AG04450 (cell line): ENCODE results near the gene MDC1. TPM values are rescaled to one million over a fixed set of nuclear protein-coding genes. Genes with fewer than 3 reads are reported as not detected.

ENCODE experiments used
- CTCF ChIA-PET: fragments of 300-600, 350-600 bp; formaldehyde crosslinking; extraction: SDS; loops from one replicate; lab custom pipeline; 2022; ENCODE audit warnings: antibody characterized with exemption, inconsistent platforms; lab: Charles Lee
- POLR2A ChIA-PET: fragments of 350-600 bp; formaldehyde crosslinking; extraction: SDS; loops from one replicate; lab custom pipeline; 2021; ENCODE audit warnings: antibody characterized with exemption, inconsistent platforms; lab: Yijun Ruan, JAX
- DNase-seq: peaks from one replicate; pipeline ENCODE4 v3.0.0-alpha.2; 2011; ENCODE audit warnings: low read depth, low spot score
- H3K27ac ChIP-seq: one replicate; pipeline ENCODE4 v1.5.1; 2012; ENCODE audit warnings: low read depth, low read length, control low read depth
- H3K27me3 ChIP-seq: one replicate; pipeline ENCODE4 v1.6.0; 2012; ENCODE audit warnings: low read length; ENCODE audit not compliant: control insufficient read depth, insufficient read depth
- H3K4me3 ChIP-seq: 2 replicates; pipeline ENCODE4 v1.5.1; 2011; ENCODE audit warnings: mild to moderate bottlenecking, low read depth, low read length, control low read depth
- H3K9me3 ChIP-seq: 2 replicates; pipeline ENCODE4 v1.5.1; 2012; ENCODE audit warnings: low read length; ENCODE audit not compliant: control insufficient read depth, insufficient read depth
- CTCF ChIP-seq: IDR thresholded peaks from 2 replicates; pipeline ENCODE4 v1.5.1; 2011; ENCODE audit warnings: low read depth, low read length, control low read depth, inconsistent platforms
- polyA plus RNA-seq: library from polyadenylated mRNA; depleted of rRNA; stranded (reverse); fragments of >200 nt; gene quantifications from 2 replicates; pipeline ENCODE4 v1.2.3, GENCODE V29; 2011

The MDC1 gene
- polyA plus RNA-seq, 1 experiment, result 4.1 TPM

DNA sequence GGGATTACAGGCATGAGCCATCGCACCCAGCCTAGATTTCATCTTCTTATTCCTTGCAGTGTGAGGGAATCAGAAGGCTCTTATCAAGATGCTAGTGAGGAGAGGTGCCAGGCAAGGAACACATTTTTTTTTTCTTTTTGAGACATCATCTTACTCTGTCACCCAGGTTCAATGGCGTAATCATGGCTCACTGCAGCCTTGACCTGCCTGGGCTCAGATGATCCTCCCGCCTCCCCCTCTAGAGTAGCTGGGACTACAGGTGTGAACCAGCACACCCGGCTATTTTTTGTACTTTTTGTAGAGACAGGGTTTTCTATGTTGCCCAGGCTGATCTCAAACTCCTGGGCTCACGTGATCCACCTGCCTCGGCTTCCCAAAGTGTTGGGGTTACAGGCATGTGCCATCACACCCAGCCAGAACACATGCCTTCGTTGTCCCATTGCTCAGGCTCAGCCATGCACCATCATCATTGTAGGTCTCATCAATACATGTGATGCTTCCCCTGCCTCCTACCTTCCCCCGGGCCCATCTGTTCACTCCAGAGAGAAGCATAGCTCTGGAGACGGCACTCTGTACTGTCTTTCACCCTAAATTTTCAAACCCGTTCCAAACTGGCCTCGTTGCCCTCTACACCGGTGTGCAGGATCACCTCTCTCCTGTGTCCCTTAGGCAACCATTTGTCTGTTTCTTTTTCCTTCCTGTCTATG is 15.3 kb upstream of the MDC1 start:
- CTCF ChIA-PET, result interaction anchor here (1.2 to 3.1 kb wide), 5 partner anchors 10 to 355 kb away, joined by 3 to 21 read pairs (median 5); no protein-coding TSS in a partner anchor
- POLR2A ChIA-PET, result interaction anchor here (0.7 to 1.2 kb wide), 2 partner anchors 11 to 102 kb away, joined by 3 read pairs; no protein-coding TSS in a partner anchor
- H3K4me3 ChIP-seq, result no peak overlapping the region

DNA sequence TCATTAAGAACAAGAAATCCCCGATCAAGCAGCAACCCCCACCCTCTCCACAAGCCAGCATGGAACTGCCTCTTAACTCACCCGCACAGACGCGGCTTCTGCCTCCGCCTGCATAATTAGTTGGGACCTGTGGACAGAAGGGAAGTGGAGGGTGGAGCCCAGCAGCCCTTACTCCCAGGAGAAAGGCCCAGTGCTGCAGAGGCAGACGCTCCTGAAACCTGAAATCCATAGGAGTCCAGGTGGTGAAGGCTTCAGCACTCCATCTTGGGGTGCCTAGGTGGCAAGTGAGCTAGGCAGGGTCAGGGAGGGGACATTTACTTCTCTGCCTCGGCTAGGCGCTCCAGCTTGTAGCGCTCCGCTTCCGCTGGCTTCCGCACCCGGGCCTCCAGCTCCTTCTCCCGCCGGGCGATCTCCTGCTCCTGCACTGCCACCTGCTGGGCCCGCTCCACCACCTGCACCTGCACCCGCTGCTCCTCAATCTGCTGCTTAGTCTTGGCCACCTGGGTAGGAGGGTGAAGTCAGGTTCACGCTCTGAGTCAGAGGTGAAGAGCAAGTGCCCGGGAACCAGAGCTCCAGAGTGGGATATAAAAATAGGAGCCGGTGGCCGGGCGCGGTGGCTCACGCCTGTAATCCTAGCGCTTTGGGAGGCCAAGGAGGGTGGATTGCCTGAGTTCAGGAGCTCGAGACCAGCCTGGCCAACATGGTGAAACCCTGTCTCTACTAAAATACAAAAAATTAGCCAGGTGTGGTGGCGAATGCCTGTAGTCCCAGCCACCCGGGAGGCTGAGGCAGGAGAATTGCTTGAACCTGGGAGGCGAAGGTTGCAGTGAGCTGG is 13.7 kb upstream of the MDC1 start:
- ChIA-PET POLR2A (interaction anchor here (0.6 to 2.5 kb wide), 4 partner anchors 9 to 171 kb away, joined by 3 to 8 read pairs (median 6); no protein-coding TSS in a partner anchor), CTCF (interaction anchor here (0.8 to 3.1 kb wide), 7 partner anchors 8 to 112 kb away, joined by 3 to 21 read pairs (median 5); no protein-coding TSS in a partner anchor)
- no peak for DNase-seq
- H3K9me3 ChIP-seq, result no peaks in the 10 kb centered on the region
- peak; percentile 50; the same call in 1 of the 2 replicates for TF ChIP-seq CTCF
- no peaks in the 10 kb centered on the region for H3K27me3 ChIP-seq
- no peak overlapping the region for H3K4me3 ChIP-seq
- H3K27ac ChIP-seq, result no peak overlapping the region

More for the DNA sequence above, 15.3 kb upstream of the MDC1 start:
- Histone ChIP-seq H3K27ac (no peak overlapping the region), H3K9me3 (no peaks in the 10 kb centered on the region), H3K27me3 (no peaks in the 10 kb centered on the region)
- no peak for TF ChIP-seq CTCF
- DNase-seq, result no peak

GRCh38 chr6:30727920-30728553 is 11.0 kb upstream of the MDC1 start:
- H3K4me3 ChIP-seq, result no peak overlapping the region
- ChIA-PET CTCF (interaction anchor here (0.9 to 1.9 kb wide), 8 partner anchors 10 to 359 kb away, joined by 3 to 11 read pairs (median 4); partner anchors contain the start of gene VARS2), POLR2A (interaction anchor here (0.6 to 1.0 kb wide), 5 partner anchors 12 to 359 kb away, joined by 3 to 11 read pairs (median 4); no protein-coding TSS in a partner anchor)
- no peak for DNase-seq
- H3K27me3 ChIP-seq, result no peaks in the 10 kb centered on the region
- peak overlapping the region; percentile 21 for H3K27ac ChIP-seq
- peak; percentile 56 for TF ChIP-seq CTCF
- H3K9me3 ChIP-seq, result no peaks in the 10 kb centered on the region

DNA sequence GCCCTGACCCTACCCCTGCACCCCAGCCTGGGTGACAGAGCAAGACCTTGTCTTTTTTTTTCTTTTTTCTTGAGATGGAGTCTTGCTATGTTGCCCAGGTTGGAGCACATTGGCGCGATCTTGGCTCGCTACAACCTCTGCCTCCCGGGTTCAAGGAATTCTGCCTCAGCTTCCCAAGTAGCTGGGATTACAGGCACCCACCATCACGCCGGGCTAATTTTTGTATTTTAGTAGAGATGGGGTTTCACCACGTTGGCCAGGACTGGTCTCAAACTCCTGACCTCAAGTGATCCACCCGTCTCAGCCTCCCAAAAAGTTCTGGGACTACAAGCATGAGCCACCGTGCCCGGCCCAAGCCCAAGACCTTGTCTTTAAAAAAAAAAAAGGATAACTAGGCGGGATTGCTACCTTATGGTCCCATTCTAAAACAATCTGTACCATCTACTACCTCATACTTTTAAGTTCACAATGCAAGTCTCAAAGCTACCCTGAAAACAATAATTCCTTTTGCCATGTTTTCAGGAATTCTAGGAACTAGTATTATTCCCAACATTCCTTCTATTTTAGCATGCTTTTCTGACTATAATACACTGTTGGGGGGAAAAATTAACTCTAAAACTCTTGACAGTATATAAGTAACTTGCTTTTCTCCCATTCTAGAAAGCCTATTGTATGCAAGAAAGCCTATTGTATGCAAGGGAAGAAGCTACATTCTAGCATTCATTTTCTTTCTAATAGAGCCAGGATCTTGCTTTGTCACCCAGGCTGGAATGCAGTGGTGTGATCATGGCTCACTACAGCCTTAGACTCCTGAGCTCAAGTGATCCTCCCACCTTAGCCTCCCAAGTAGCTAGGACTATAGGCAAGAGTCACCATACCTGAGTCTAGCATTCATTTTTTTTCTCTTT is 9.7 kb upstream of the MDC1 start:
- CTCF ChIA-PET, result interaction anchor here (0.6 to 2.4 kb wide), 6 partner anchors 43 to 923 kb away, joined by 3 to 7 read pairs (median 5); partner anchors contain the start of gene DHX16

More for the DNA sequence above, 9.7 kb upstream of the MDC1 start:
- Histone ChIP-seq H3K4me3 (no peak overlapping the region), H3K27me3 (no peaks in the 10 kb centered on the region), H3K9me3 (no peaks in the 10 kb centered on the region), H3K27ac (peak overlapping the region; percentile 21)
- DNase-seq, result no peak
- TF ChIP-seq CTCF, result no peak
- POLR2A ChIA-PET, result interaction anchor here (0.6 to 1.5 kb wide), 9 partner anchors 13 to 157 kb away, joined by 3 to 13 read pairs (median 4); partner anchors contain the start of genes DDR1 and FLOT1
